ENCODE measurements around the gene FAM163A. TPM values are rescaled to one million over a fixed set of nuclear protein-coding genes. Genes with fewer than 3 reads are reported as not detected.

Gene FAM163A
- total and polyA plus RNA-seq, 9 of the 15 experiments (the other 6 are each of a cell fraction or from before 2014, with no cell fraction given) = not detected

DNA sequence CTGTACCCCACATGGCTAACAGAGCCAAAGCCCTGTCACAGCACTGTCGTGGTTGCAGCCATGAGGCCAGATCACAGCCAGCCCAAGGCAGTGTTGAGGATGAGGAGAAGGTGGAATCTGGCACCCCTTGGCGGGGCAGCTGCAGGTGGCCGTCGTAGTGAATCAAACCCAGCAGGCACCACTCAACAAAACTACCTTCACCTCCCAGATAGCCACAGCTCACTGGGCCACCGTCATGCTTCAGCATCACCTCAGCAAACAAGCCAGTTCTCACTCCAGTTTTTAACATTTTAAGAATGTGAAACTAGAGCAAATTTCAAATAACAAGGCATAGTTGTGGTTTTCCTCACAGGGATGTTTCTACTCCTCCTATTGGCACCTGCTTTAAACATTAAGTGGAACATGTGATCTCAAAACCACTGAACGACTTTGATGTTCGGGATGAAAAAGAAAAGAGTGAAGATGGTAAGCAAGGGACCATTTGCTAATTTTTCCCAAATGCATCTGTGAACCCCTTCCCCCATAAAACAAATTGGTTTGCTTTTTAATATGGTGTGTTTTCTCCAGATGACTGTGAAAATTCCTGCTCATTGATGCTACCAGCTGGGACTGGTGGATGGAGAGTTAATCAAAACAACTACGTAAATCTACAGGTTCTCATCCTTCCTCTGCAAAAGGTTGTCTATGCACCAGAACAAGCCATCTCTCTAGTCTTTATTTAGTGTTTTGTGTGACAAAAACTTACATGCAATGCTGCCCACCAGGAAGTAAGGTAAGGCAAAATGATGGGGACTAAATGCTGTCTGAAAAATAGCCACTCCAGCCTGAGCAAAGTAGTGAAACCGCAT, 89.0 kb downstream of the FAM163A start:
- no TSS peak for BruUV-seq (replicated peaks)
- TF ChIP-seq ZC3H4 (CRISPR knock-in tag; IDR thresholded peaks at IDR 0.05; ENCODE audit: borderline replicate concordance) (no peak), TRIM24 (IDR thresholded peaks at IDR 0.05) (no peak), HOMEZ (CRISPR knock-in tag; IDR thresholded peaks at IDR 0.05) (no peak), CBX8 (IDR thresholded peaks at IDR 0.05; ENCODE audit: borderline replicate concordance, extremely low read depth, low read depth, low read length, poor library complexity, severe bottlenecking) (no peak), TBL1XR1 (IDR thresholded peaks at IDR 0.05; ENCODE audit: low read length in 2 of 2) (no peak), SIN3B (IDR thresholded peaks at IDR 0.05; ENCODE audit: low read depth) (no peak), PRMT5 (CRISPR knock-in tag; IDR thresholded peaks at IDR 0.05) (no peak), SRSF1 (IDR thresholded peaks at IDR 0.05; ENCODE audit: low read depth, low read length) (no peak), ZNF766 (CRISPR knock-in tag; conservative IDR thresholded peaks at IDR 0.05) (no peak)
- TF ChIP-seq, protein P1, sequence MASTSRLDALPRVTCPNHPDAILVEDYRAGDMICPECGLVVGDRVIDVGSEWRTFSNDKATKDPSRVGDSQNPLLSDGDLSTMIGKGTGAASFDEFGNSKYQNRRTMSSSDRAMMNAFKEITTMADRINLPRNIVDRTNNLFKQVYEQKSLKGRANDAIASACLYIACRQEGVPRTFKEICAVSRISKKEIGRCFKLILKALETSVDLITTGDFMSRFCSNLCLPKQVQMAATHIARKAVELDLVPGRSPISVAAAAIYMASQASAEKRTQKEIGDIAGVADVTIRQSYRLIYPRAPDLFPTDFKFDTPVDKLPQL (IDR thresholded peaks at IDR 0.05; ENCODE audit: extremely low read depth, insufficient read length) = no peak
- TF ChIP-seq, protein P2, sequence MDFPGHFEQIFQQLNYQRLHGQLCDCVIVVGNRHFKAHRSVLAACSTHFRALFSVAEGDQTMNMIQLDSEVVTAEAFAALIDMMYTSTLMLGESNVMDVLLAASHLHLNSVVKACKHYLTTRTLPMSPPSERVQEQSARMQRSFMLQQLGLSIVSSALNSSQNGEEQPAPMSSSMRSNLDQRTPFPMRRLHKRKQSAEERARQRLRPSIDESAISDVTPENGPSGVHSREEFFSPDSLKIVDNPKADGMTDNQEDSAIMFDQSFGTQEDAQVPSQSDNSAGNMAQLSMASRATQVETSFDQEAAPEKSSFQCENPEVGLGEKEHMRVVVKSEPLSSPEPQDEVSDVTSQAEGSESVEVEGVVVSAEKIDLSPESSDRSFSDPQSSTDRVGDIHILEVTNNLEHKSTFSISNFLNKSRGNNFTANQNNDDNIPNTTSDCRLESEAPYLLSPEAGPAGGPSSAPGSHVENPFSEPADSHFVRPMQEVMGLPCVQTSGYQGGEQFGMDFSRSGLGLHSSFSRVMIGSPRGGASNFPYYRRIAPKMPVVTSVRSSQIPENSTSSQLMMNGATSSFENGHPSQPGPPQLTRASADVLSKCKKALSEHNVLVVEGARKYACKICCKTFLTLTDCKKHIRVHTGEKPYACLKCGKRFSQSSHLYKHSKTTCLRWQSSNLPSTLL (IDR thresholded peaks at IDR 0.05) = no peak

More for the DNA sequence above, 89.0 kb downstream of the FAM163A start:
- ChIA-PET CTCF (ENCODE audit: low intra/inter-chr PET ratio) (no interaction called here), POLR2A (interaction anchor here (1.0 kb wide), 1 partner anchor 364 kb away, joined by 4 read pairs; no protein-coding TSS in a partner anchor)
- intact Hi-C loops (cut with micrococcal nuclease) = no loop called here
- no peak overlapping the region for H3K27ac ChIP-seq (ENCODE audit: extremely low read depth, low read depth, low read length)
- no peaks in the 10 kb centered on the region for H3K9me3 ChIP-seq (replicated peaks; ENCODE audit: control insufficient read depth, insufficient read depth, low read depth, low read length)
- H3K9me1 ChIP-seq (ENCODE audit: control insufficient read depth, insufficient read depth, low read length) = no peaks in the 10 kb centered on the region
- WGBS (ENCODE audit: insufficient coverage, low coverage, missing lambda C conversion rate) = 9% methylated on average over 9 of the region's 9 CpGs
- FAIRE-seq (no peak), ATAC-seq (peak; percentile 45), DNase-seq (ENCODE audit: extremely low read depth in 1 of 4, low spot score in 3 of 4) (no peak)
- no peaks in the 10 kb centered on the region for H4K20me1 ChIP-seq (replicated peaks; ENCODE audit: control insufficient read depth, insufficient read depth, low read length)
- H3K79me2 ChIP-seq (ENCODE audit: control insufficient read depth, insufficient read depth, low read length) = no peaks in the 10 kb centered on the region
- H3K4me2 ChIP-seq (ENCODE audit: insufficient read depth, low read length) = no peak overlapping the region
- in situ Hi-C loops (cut with MboI) = no loop called here
- H3K36me3 ChIP-seq (ENCODE audit: control insufficient read depth, insufficient read depth, low read length) = no peaks in the 10 kb centered on the region
- H2AFZ ChIP-seq (ENCODE audit: low read depth, low read length) = 0 out of 2 replicates have a peak overlapping the region, but pooled peaks have one; percentile 4
- peaks cover 23 to 41% of the 10 kb centered on the region in 2 experiments for H3K27me3 ChIP-seq (ENCODE audit: control insufficient read depth in 2 of 2, insufficient read depth in 2 of 2, low read length in 2 of 2)
- no peak overlapping the region for H3K9ac ChIP-seq (ENCODE audit: insufficient read depth in 1 of 2, low read depth in 2 of 2, low read length in 2 of 2)
- H3K4me3 ChIP-seq = no peak overlapping the region
- H3K4me1 ChIP-seq (replicated peaks in 1 of 2; ENCODE audit: control insufficient read depth in 2 of 2, insufficient read depth in 2 of 2, low read length in 2 of 2) = peaks cover 0 to 12% of the 10 kb centered on the region in 2 experiments; a peak in 2 of 5 replicates
